NCI-H187 treated with DMSO at 0.1 percent for 48 hours (cell line): Measurements from ENCODE around the gene FAM185A.
"Not testable (repeated sequence)": the region's sequence is repeated elsewhere in the genome, so short reads cannot be mapped to it uniquely, and the experiment has no call there.

Experiments
- DNase-seq: peaks from one replicate; lab custom pipeline; 2025; lab: John Stamatoyannopoulos, UW

Gene FAM185A

GRCh38 chr7:102748605-102749444 is at the start of gene FAM185A:
FAM185A (plus strand) TSS chr7:102748999; CDS start chr7:102749208, 209 bp downstream.
- DNase-seq = peak; percentile 99

GRCh38 chr7:102713011-102713690 is 35.6 kb upstream of the FAM185A start:
- not testable (repeated sequence) for DNase-seq

- not testable (repeated sequence) for DNase-seq
These were observed 35.1 kb upstream of the FAM185A start for GRCh38 chr7:102713691-102714080.

- not testable (repeated sequence) for DNase-seq
These were observed 33.9 kb upstream of the FAM185A start for GRCh38 chr7:102714774-102715522.

GRCh38 chr7:102715718-102716117 is 33.1 kb upstream of the FAM185A start:
- not testable (repeated sequence) for DNase-seq

GRCh38 chr7:102718491-102718890 is 30.3 kb upstream of the FAM185A start:
- DNase-seq = not testable (repeated sequence)

GRCh38 chr7:102726170-102726569 is 22.6 kb upstream of the FAM185A start:
- DNase-seq = not testable (repeated sequence)

GRCh38 chr7:102729670-102730069 is 19.1 kb upstream of the FAM185A start:
- DNase-seq = not testable (repeated sequence)

- not testable (repeated sequence) for DNase-seq
These were observed 18.4 kb upstream of the FAM185A start for GRCh38 chr7:102730431-102730830.

- not testable (repeated sequence) for DNase-seq
These were observed 6.6 kb upstream of the FAM185A start for GRCh38 chr7:102742002-102742771.

GRCh38 chr7:102743861-102744260 is 4.9 kb upstream of the FAM185A start:
- not testable (repeated sequence) for DNase-seq

- DNase-seq = not testable (repeated sequence)
These were observed 3.1 kb upstream of the FAM185A start for GRCh38 chr7:102745494-102746288.

GRCh38 chr7:102749445-102749786 is 617 bp downstream of the FAM185A start:
- DNase-seq = not testable (repeated sequence)

GRCh38 chr7:102758227-102758626 is 9.4 kb downstream of the FAM185A start:
- not testable (repeated sequence) for DNase-seq

GRCh38 chr7:102759934-102760333 is 11.1 kb downstream of the FAM185A start:
- DNase-seq = not testable (repeated sequence)

GRCh38 chr7:102761234-102761633 is 12.4 kb downstream of the FAM185A start:
- not testable (repeated sequence) for DNase-seq

- DNase-seq = not testable (repeated sequence)
These were observed 14.6 kb downstream of the FAM185A start for GRCh38 chr7:102763295-102763905.

GRCh38 chr7:102769657-102770192 is 20.9 kb downstream of the FAM185A start:
- DNase-seq = not testable (repeated sequence)

- DNase-seq = not testable (repeated sequence)
These were observed 21.7 kb downstream of the FAM185A start for GRCh38 chr7:102770467-102770866.

- not testable (repeated sequence) for DNase-seq
These were observed 27.4 kb downstream of the FAM185A start for GRCh38 chr7:102776217-102776616.
